Liver (tissue), 9 donors: ENCODE results near the gene ENPP1. TPM values are rescaled to one million over a fixed set of nuclear protein-coding genes. Genes with fewer than 3 reads are reported as not detected.

Source experiments
- DNase-seq: peaks from one replicate; pipeline ENCODE4 v3.0.0-alpha.2; 2017; ENCODE audit warnings: low spot score
- H3K27ac ChIP-seq, 2 donors: one replicate each; pipeline ENCODE4 v1.7.0; 2013; ENCODE audit warnings: inconsistent platforms in 2 of 2, low read length in 2 of 2, control low read depth in 1 of 2, low read depth in 1 of 2, mild to moderate bottlenecking in 1 of 2
- H3K27me3 ChIP-seq, 4 donors: one replicate each; pipeline versions ENCODE4 v1.6.1 to v1.7.0; 2013; ENCODE audit warnings: low read length in 3 of 4, inconsistent platforms in 1 of 4, mild to moderate bottlenecking in 1 of 4, moderate library complexity in 1 of 4; ENCODE audit not compliant: control insufficient read depth in 4 of 4, insufficient read depth in 4 of 4
- H3K36me3 ChIP-seq, 4 donors: one replicate each; pipeline versions ENCODE4 v1.6.1 to v1.7.0; 2013; ENCODE audit warnings: low read length in 3 of 4, mild to moderate bottlenecking in 3 of 4, low read depth in 1 of 4, moderate library complexity in 1 of 4; ENCODE audit not compliant: control insufficient read depth in 4 of 4, insufficient read depth in 3 of 4
- H3K4me1 ChIP-seq, 4 donors: one replicate each; pipeline versions ENCODE4 v1.6.1 to v1.7.0; 2013; ENCODE audit warnings: low read length in 3 of 4, mild to moderate bottlenecking in 3 of 4, moderate library complexity in 1 of 4; ENCODE audit not compliant: control insufficient read depth in 4 of 4, insufficient read depth in 4 of 4
- H3K4me3 ChIP-seq, 3 donors: one replicate each; pipeline versions ENCODE4 v1.6.1 to v1.7.0; 2013; ENCODE audit warnings: low read length in 3 of 3, control low read depth in 1 of 3, low read depth in 1 of 3, mild to moderate bottlenecking in 1 of 3
- H3K9ac ChIP-seq, 2 donors: one replicate each; pipeline ENCODE4 v1.7.0; 2013; ENCODE audit warnings: low read length in 2 of 2, mild to moderate bottlenecking in 2 of 2, moderate library complexity in 2 of 2, control low read depth in 1 of 2, low read depth in 1 of 2
- H3K9me3 ChIP-seq, 4 donors: one replicate each; pipeline versions ENCODE4 v1.6.1 to v1.7.0; 2013; ENCODE audit warnings: low read length in 3 of 4; ENCODE audit not compliant: control insufficient read depth in 4 of 4
- ATF3 ChIP-seq: IDR thresholded peaks from 2 replicates; pipeline ENCODE4 v1.6.1; 2016; ENCODE audit warnings: antibody characterized with exemption
- CTCF ChIP-seq: fragments of 150-350 bp; IDR thresholded peaks from 2 replicates; pipeline ENCODE4 v1.5.1; 2017; ENCODE audit warnings: improper control_type of control experiment, low read depth, low read length; ENCODE audit not compliant: missing input control
- EGR1 ChIP-seq, 2 donors: IDR thresholded peaks; 2 replicates each; pipeline ENCODE4 v1.6.1; 2016 to 2018; ENCODE audit warnings: antibody characterized with exemption in 2 of 2, low read depth in 2 of 2
- FOXA1 ChIP-seq: IDR thresholded peaks from 2 replicates; pipeline ENCODE4 v1.6.1; 2016; ENCODE audit warnings: antibody characterized with exemption
- FOXA2 ChIP-seq: IDR thresholded peaks from 2 replicates; pipeline ENCODE4 v1.6.1; 2016; ENCODE audit warnings: antibody characterized with exemption
- GABPA ChIP-seq, 2 donors: IDR thresholded peaks in 1 of 2; conservative IDR thresholded peaks in 1 of 2; 2 replicates each; pipeline ENCODE4 v1.6.1; 2016; ENCODE audit warnings: antibody characterized with exemption in 2 of 2, mild to moderate bottlenecking in 1 of 2, moderate library complexity in 1 of 2
- HNF4A ChIP-seq, 2 donors: conservative IDR thresholded peaks; 2 replicates each; pipeline ENCODE4 v1.6.1; 2016; ENCODE audit warnings: antibody characterized with exemption in 2 of 2, mild to moderate bottlenecking in 2 of 2
- JUND ChIP-seq, 2 donors: IDR thresholded peaks; 2 replicates each; pipeline ENCODE4 v1.6.1; 2016; ENCODE audit warnings: antibody characterized with exemption in 2 of 2
- RAD21 ChIP-seq, 2 donors: IDR thresholded peaks; 2 replicates each; pipeline ENCODE4 v1.6.1; 2016; ENCODE audit warnings: antibody characterized with exemption in 2 of 2, mild to moderate bottlenecking in 2 of 2
- REST ChIP-seq: IDR thresholded peaks from 2 replicates; pipeline ENCODE4 v1.6.1; 2016; ENCODE audit warnings: antibody characterized with exemption, mild to moderate bottlenecking
- RXRA ChIP-seq, 2 donors: IDR thresholded peaks; 2 replicates each; pipeline ENCODE4 v1.6.1; 2017 to 2018; ENCODE audit warnings: antibody characterized with exemption in 2 of 2, mild to moderate bottlenecking in 1 of 2
- SP1 ChIP-seq: IDR thresholded peaks from 2 replicates; pipeline ENCODE4 v1.6.1; 2018; ENCODE audit warnings: antibody characterized with exemption, mild to moderate bottlenecking
- TAF1 ChIP-seq: conservative IDR thresholded peaks from 2 replicates; pipeline ENCODE4 v1.6.1; 2016; ENCODE audit warnings: antibody characterized with exemption, mild to moderate bottlenecking
- WGBS: extraction: QIAGEN DNeasy Blood & Tissue Kit; methylation state at CpG from one replicate; pipeline ENCODE4 v1.1.7; 2013; 5-methylcytosine and 5-hydroxymethylcytosine counted together
- polyA plus RNA-seq, 2 donors: library from polyadenylated mRNA; stranded (reverse) in 1 of 2; unstranded in 1 of 2; fragments of 200-250 nt in 1 of 2; fragments of >200 nt in 1 of 2; fragmentation: Nextera tagmentation in 1 of 2; extraction: Ambion mirVana in 1 of 2; gene quantifications; one replicate each; pipeline versions ENCODE4 v1.2.1 to v1.2.3, GENCODE V29; 2013 to 2015
- total RNA-seq, 2 donors: library from RNA; depleted of rRNA; stranded (reverse); fragments of >200 nt; gene quantifications; one replicate each; pipeline ENCODE4 v1.2.3, GENCODE V29; 2014
- TF ChIP-seq, protein P1 (sequence below): IDR thresholded peaks from 2 replicates; pipeline ENCODE4 v1.6.1; 2016; ENCODE audit warnings: antibody characterized with exemption
- donor health status: healthy.
- donor health status: healthy.
- donor health status: healthy.
- donor health status: healthy.
- donor health status: healthy.

The ENPP1 gene
- total and polyA plus RNA-seq, 4 donors, result 9.5 to 53.1 (median 31.1) TPM

DNA sequence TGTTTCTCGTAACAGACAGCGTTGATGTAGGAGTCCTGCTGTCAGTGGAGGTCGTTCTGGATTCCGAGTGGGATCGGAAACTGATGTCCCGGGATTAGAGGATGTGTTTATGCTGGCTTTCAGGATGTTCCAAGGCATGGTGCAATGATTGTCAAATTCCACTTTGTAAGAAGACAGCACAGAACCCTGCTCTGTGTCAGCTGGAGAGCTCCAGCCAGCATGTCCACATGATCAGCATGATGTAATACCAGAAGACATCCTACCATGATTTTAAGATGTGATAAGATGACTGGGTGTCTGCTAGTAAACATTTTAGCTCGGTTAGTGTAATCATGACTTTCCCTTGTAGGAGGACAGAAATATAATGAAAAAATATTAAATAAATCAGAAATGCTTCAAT is 20.3 kb downstream of the ENPP1 start:
- DNase-seq, result no peak
- TF ChIP-seq HNF4A (conservative IDR thresholded peaks at IDR 0.05) (peak; percentile 31 to 34), JUND (IDR thresholded peaks at IDR 0.05) (no peak), SP1 (peak; percentile 8), TAF1 (no peak), RXRA (IDR thresholded peaks at IDR 0.05) (peak in 1 of 2 donors; percentile 7), FOXA1 (no peak), GABPA (IDR thresholded peaks at IDR 0.05 in 1 of 2, conservative IDR thresholded peaks at IDR 0.05 in 1 of 2) (no peak), EGR1 (IDR thresholded peaks at IDR 0.05; ENCODE audit: low read depth in 2 of 2) (no peak), ATF3 (peak; percentile 23), RAD21 (IDR thresholded peaks at IDR 0.05) (peak in 1 of 2 donors; percentile 8)
- 72% methylated on average over 7 of the region's 7 CpGs for WGBS
- no peak overlapping the region for H3K4me3 ChIP-seq
- no peaks in the 10 kb centered on the region for H3K27me3 ChIP-seq
- H3K9me3 ChIP-seq, result no peaks in the 10 kb centered on the region
- H3K4me1 ChIP-seq, result peaks cover 5 to 16% (median 13%) of the 10 kb centered on the region in 4 donors
- H3K9ac ChIP-seq, result no peak overlapping the region
- peak overlapping the region in 1 of 2 donors; percentile 16 for H3K27ac ChIP-seq
- no peaks in the 10 kb centered on the region for H3K36me3 ChIP-seq

DNA sequence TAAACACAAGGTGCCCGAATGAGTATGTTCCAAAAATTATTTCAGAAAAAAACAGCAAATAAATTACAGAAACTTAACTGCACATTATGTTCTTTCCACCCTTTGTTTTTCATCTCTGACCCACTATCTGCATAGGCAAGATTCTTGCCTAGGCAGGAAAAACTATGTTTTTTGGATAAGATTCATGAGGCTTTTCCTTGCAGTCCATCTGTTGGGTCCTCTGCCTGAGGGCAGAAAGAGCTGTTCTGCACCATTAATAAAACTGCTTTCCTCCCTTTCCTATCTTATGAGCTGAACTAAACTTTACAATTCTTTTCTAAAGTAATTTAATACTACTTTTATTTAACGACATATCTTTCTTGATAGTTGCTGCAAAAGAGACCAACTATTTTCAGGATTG is 21.1 kb downstream of the ENPP1 start:
- TF ChIP-seq RAD21 (IDR thresholded peaks at IDR 0.05) (no peak), HNF4A (conservative IDR thresholded peaks at IDR 0.05) (no peak), EGR1 (IDR thresholded peaks at IDR 0.05; ENCODE audit: low read depth in 2 of 2) (no peak), FOXA2 (no peak), SP1 (no peak), REST (no peak), GABPA (IDR thresholded peaks at IDR 0.05 in 1 of 2, conservative IDR thresholded peaks at IDR 0.05 in 1 of 2) (no peak), CTCF (no peak), FOXA1 (no peak)
- TF ChIP-seq, protein P1, sequence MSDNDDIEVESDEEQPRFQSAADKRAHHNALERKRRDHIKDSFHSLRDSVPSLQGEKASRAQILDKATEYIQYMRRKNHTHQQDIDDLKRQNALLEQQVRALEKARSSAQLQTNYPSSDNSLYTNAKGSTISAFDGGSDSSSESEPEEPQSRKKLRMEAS, result no peak
- no peak overlapping the region for H3K4me3 ChIP-seq
- no peak for DNase-seq
- H3K27ac ChIP-seq, result no peak overlapping the region
- 81% methylated on average over 2 of the region's 2 CpGs for WGBS
- no peaks in the 10 kb centered on the region for H3K9me3 ChIP-seq
- peaks cover 5 to 16% (median 13%) of the 10 kb centered on the region in 4 donors for H3K4me1 ChIP-seq
- H3K27me3 ChIP-seq, result no peaks in the 10 kb centered on the region
- no peaks in the 10 kb centered on the region for H3K36me3 ChIP-seq
- H3K9ac ChIP-seq, result no peak overlapping the region
